Stimulated activated CD4-positive, alpha-beta T cell treated with anti-CD3 and anti-CD28 coated beads, Interleukin-2, amount 100 ng/mL, for 24 hours (primary cell): ENCODE results near the gene PRUNE2.
A peak's percentile ranks its signal among the peaks of the same experiment; 100 is the strongest.
"Not testable (repeated sequence)": the region's sequence is repeated elsewhere in the genome, so short reads cannot be mapped to it uniquely, and the experiment has no call there.

Source experiments
- DNase-seq, 2 donors: peaks; one replicate each; pipeline ENCODE4 v3.0.0-alpha.2; 2020

Gene PRUNE2

GRCh38 chr9:76905791-76906646 lies at the start of gene PRUNE2:
PRUNE2 (minus strand) TSS chr9:76906114; CDS start chr9:76905963, 151 bp downstream.
- peak in 1 of 2 donors; percentile 29 for DNase-seq

- DNase-seq: not testable (repeated sequence)
These were observed 49.5 kb upstream of the PRUNE2 start for GRCh38 chr9:76955406-76955805.

- DNase-seq: no peak
These were observed 44.0 kb upstream of the PRUNE2 start for GRCh38 chr9:76949865-76950264.

GRCh38 chr9:76944011-76944410 lies 38.1 kb upstream of the PRUNE2 start:
- no peak for DNase-seq

- no peak for DNase-seq
These were observed 37.1 kb upstream of the PRUNE2 start for GRCh38 chr9:76943054-76943453.

GRCh38 chr9:76932757-76933156 lies 26.8 kb upstream of the PRUNE2 start:
- no peak for DNase-seq

- DNase-seq: no peak
These were observed 26.4 kb upstream of the PRUNE2 start for GRCh38 chr9:76932265-76932664.

GRCh38 chr9:76927540-76928240 lies 21.8 kb upstream of the PRUNE2 start:
- DNase-seq: no peak

GRCh38 chr9:76926846-76927245 lies 20.9 kb upstream of the PRUNE2 start:
- no peak for DNase-seq

- DNase-seq: no peak
These were observed 20.4 kb upstream of the PRUNE2 start for GRCh38 chr9:76926324-76926741.

GRCh38 chr9:76921165-76921564 lies 15.3 kb upstream of the PRUNE2 start:
- DNase-seq: no peak

GRCh38 chr9:76917299-76917698 lies 11.4 kb upstream of the PRUNE2 start:
- DNase-seq: no peak

GRCh38 chr9:76916231-76916630 lies 10.3 kb upstream of the PRUNE2 start:
- no peak for DNase-seq

GRCh38 chr9:76913467-76913866 lies 7.6 kb upstream of the PRUNE2 start:
- no peak for DNase-seq

- no peak for DNase-seq
These were observed 6.8 kb upstream of the PRUNE2 start for GRCh38 chr9:76912636-76913275.

GRCh38 chr9:76911971-76912370 lies 6.1 kb upstream of the PRUNE2 start:
- no peak for DNase-seq

GRCh38 chr9:76910861-76911260 lies 4.9 kb upstream of the PRUNE2 start:
- DNase-seq: no peak

GRCh38 chr9:76906647-76906975 lies 697 bp upstream of the PRUNE2 start:
- no peak for DNase-seq

GRCh38 chr9:76904661-76905457 lies 1.1 kb downstream of the PRUNE2 start:
- DNase-seq: no peak

- DNase-seq: no peak
These were observed 3.5 kb downstream of the PRUNE2 start for GRCh38 chr9:76902395-76902794.

GRCh38 chr9:76901801-76902200 lies 4.1 kb downstream of the PRUNE2 start:
- no peak for DNase-seq

- no peak for DNase-seq
These were observed 5.0 kb downstream of the PRUNE2 start for GRCh38 chr9:76900884-76901440.

- DNase-seq: no peak
These were observed 7.1 kb downstream of the PRUNE2 start for GRCh38 chr9:76898786-76899185.
